H1 (cell line): ENCODE data around the gene ENDOU. TPM values are rescaled to one million over a fixed set of nuclear protein-coding genes. Genes with fewer than 3 reads are reported as not detected.
A peak's percentile ranks its signal among the peaks of the same experiment; 100 is the strongest.

Experiments used
- CTCF ChIA-PET: fragments of 300-600 bp; sonication (Branson Sonifier 250); formaldehyde crosslinking; loops from one replicate; lab custom pipeline; 2021; ENCODE audit not compliant: partially characterized antibody; lab: Charles Lee
- POLR2A ChIA-PET: fragments of 300-600 bp; sonication (Branson Sonifier 250); formaldehyde crosslinking; loops from one replicate; lab custom pipeline; 2021; ENCODE audit warnings: inconsistent platforms; ENCODE audit not compliant: partially characterized antibody; lab: Charles Lee
- DNase-seq, 2 experiments: peaks; one replicate each; pipeline versions ENCODE4 v3.0.0 to v3.0.0-alpha.2; 2010 to 2022; ENCODE audit warnings: low spot score in 2 of 2, low read depth in 1 of 2, mixed read lengths in 1 of 2
- FAIRE-seq: peaks from 2 replicates; lab custom pipeline; 2011; peaks lifted over from hg19 to GRCh38; lab: Jason Lieb, UNC
- H2AFZ ChIP-seq: 2 replicates; pipeline ENCODE4 v1.8.1; 2012; ENCODE audit warnings: low read length, inconsistent platforms
- H2AK5ac ChIP-seq: 2 replicates; pipeline ENCODE4 v1.6.1; 2013; ENCODE audit warnings: low read depth, low read length
- H2BK120ac ChIP-seq: replicated peaks from 2 replicates; pipeline ENCODE3; 2013; ENCODE audit warnings: low read depth, low read length, inconsistent platforms
- H2BK12ac ChIP-seq: 2 replicates; pipeline ENCODE4 v1.6.1; 2013; ENCODE audit warnings: low read depth, low read length
- H2BK15ac ChIP-seq: 2 replicates; pipeline ENCODE4 v1.6.1; 2013; ENCODE audit warnings: low read length
- H2BK20ac ChIP-seq: 2 replicates; pipeline ENCODE4 v1.6.1; 2013; ENCODE audit warnings: low read length
- H2BK5ac ChIP-seq: 2 replicates; pipeline ENCODE4 v1.6.1; 2013; ENCODE audit warnings: low read depth, low read length
- H3K14ac ChIP-seq: 2 replicates; pipeline ENCODE4 v1.6.1; 2013; ENCODE audit warnings: inconsistent platforms; ENCODE audit not compliant: insufficient read length
- H3K18ac ChIP-seq: 2 replicates; pipeline ENCODE4 v1.6.1; 2013; ENCODE audit warnings: low read length; ENCODE audit errors: extremely low read depth
- H3K23ac ChIP-seq: 2 replicates; pipeline ENCODE4 v1.6.1; 2013; ENCODE audit warnings: inconsistent platforms; ENCODE audit not compliant: insufficient read length
- H3K23me2 ChIP-seq: 2 replicates; pipeline ENCODE4 v1.6.1; 2013; ENCODE audit warnings: low read depth, low read length
- H3K27ac ChIP-seq: 2 replicates; pipeline ENCODE4 v1.6.1; 2011; ENCODE audit warnings: low read depth, low read length, inconsistent platforms
- H3K27me3 ChIP-seq, 4 experiments: replicated peaks in 1 of 4; 1 replicate in 1 of 4; 2 replicates in 3 of 4; pipeline versions ENCODE4 v1.6.1 to v1.8.1; 2011 to 2013; ENCODE audit warnings: low read length in 3 of 4, mild to moderate bottlenecking in 3 of 4, inconsistent platforms in 2 of 4, mixed read lengths in 2 of 4, moderate library complexity in 1 of 4; ENCODE audit not compliant: control insufficient read depth in 3 of 4, insufficient read depth in 3 of 4; ENCODE audit errors: extremely low read depth in 1 of 4
- H3K36me3 ChIP-seq, 4 experiments: 2 replicates each; pipeline versions ENCODE4 v1.6.1 to v1.8.1; 2011 to 2013; ENCODE audit warnings: mild to moderate bottlenecking in 4 of 4, low read length in 3 of 4, moderate library complexity in 2 of 4, control low read depth in 1 of 4, inconsistent platforms in 1 of 4; ENCODE audit not compliant: insufficient read depth in 4 of 4, control insufficient read depth in 2 of 4
- H3K4ac ChIP-seq: replicated peaks from 2 replicates; pipeline ENCODE3; 2013; ENCODE audit warnings: low read length, low read depth, mixed read lengths, inconsistent platforms; ENCODE audit not compliant: insufficient read length
- H3K4me1 ChIP-seq, 4 experiments: replicated peaks in 1 of 4; 1 replicate in 1 of 4; 2 replicates in 3 of 4; pipeline versions ENCODE4 v1.6.1 to v1.8.1; 2011 to 2013; ENCODE audit warnings: low read length in 3 of 4, inconsistent platforms in 2 of 4, mixed read lengths in 1 of 4; ENCODE audit not compliant: insufficient read depth in 4 of 4, control insufficient read depth in 3 of 4
- H3K4me2 ChIP-seq, 2 experiments: 2 replicates each; pipeline versions ENCODE4 v1.6.1 to v1.8.1; 2011 to 2013; ENCODE audit warnings: low read depth in 2 of 2, low read length in 2 of 2, control low read depth in 1 of 2, inconsistent platforms in 1 of 2, mild to moderate bottlenecking in 1 of 2; ENCODE audit not compliant: insufficient read depth in 1 of 2
- H3K4me3 ChIP-seq, 4 experiments: fragments of 200-600, 300-600 bp in 1 of 4; sonication (generic), shearing (Covaris generic), sonication (Bioruptor Twin) in 1 of 4; 2 replicates each; pipeline versions ENCODE4 v1.5.1 to v1.8.1; 2011 to 2016; ENCODE audit warnings: low read length in 4 of 4, low read depth in 3 of 4, control low read depth in 2 of 4, inconsistent platforms in 2 of 4, mild to moderate bottlenecking in 2 of 4, mixed read lengths in 1 of 4, moderate library complexity in 1 of 4; ENCODE audit not compliant: insufficient read depth in 2 of 4; ENCODE audit errors: extremely low read depth in 1 of 4
- H3K56ac ChIP-seq: replicated peaks from 2 replicates; pipeline ENCODE3; 2013; ENCODE audit warnings: low read depth, mild to moderate bottlenecking, mixed read lengths, low read length, inconsistent platforms; ENCODE audit not compliant: insufficient read length
- H3K79me1 ChIP-seq: 2 replicates; pipeline ENCODE4 v1.6.1; 2013; ENCODE audit warnings: low read depth, low read length, control low read depth
- H3K79me2 ChIP-seq, 2 experiments: 2 replicates each; pipeline versions ENCODE4 v1.6.1 to v1.8.1; 2012 to 2013; ENCODE audit warnings: low read length in 2 of 2, mild to moderate bottlenecking in 2 of 2, inconsistent platforms in 1 of 2; ENCODE audit not compliant: insufficient read depth in 2 of 2, control insufficient read depth in 1 of 2
- H3K9ac ChIP-seq, 4 experiments: replicated peaks in 1 of 4; 1 replicate in 1 of 4; 2 replicates in 3 of 4; pipeline versions ENCODE4 v1.6.1 to v1.8.1; 2011 to 2013; ENCODE audit warnings: low read depth in 3 of 4, low read length in 3 of 4, control low read depth in 2 of 4, mild to moderate bottlenecking in 2 of 4, moderate library complexity in 2 of 4, inconsistent platforms in 1 of 4; ENCODE audit errors: extremely low read depth in 1 of 4
- H3K9me3 ChIP-seq, 2 experiments: 2 replicates each; pipeline versions ENCODE4 v1.6.1 to v1.8.1; 2012 to 2013; ENCODE audit warnings: mild to moderate bottlenecking in 2 of 2, moderate library complexity in 2 of 2, control low read depth in 1 of 2, inconsistent platforms in 1 of 2, low read depth in 1 of 2, low read length in 1 of 2, mixed read lengths in 1 of 2; ENCODE audit not compliant: insufficient read depth in 2 of 2
- H4K20me1 ChIP-seq, 2 experiments: replicated peaks in 1 of 2; 2 replicates each; pipeline versions ENCODE3 to v1.8.1; 2011 to 2013; ENCODE audit warnings: inconsistent platforms in 2 of 2, low read length in 2 of 2, mild to moderate bottlenecking in 1 of 2; ENCODE audit not compliant: insufficient read depth in 2 of 2, control insufficient read depth in 1 of 2
- H4K5ac ChIP-seq: 2 replicates; pipeline ENCODE4 v1.6.1; 2013; ENCODE audit warnings: low read length, low read depth, mixed read lengths, inconsistent platforms; ENCODE audit not compliant: insufficient read length
- H4K8ac ChIP-seq: 2 replicates; pipeline ENCODE4 v1.8.0; 2013; ENCODE audit warnings: mild to moderate bottlenecking, moderate library complexity, low read length, inconsistent platforms; ENCODE audit not compliant: insufficient read depth; ENCODE audit errors: extremely low read depth
- H4K91ac ChIP-seq: replicated peaks from 2 replicates; pipeline ENCODE3; 2013; ENCODE audit warnings: low read length, mixed read lengths, inconsistent platforms; ENCODE audit not compliant: insufficient read length
- BRCA1 ChIP-seq: IDR thresholded peaks from 2 replicates; pipeline ENCODE4 v1.6.1; 2012; ENCODE audit warnings: low read depth, low read length, improper control_type of control experiment
- CHD1 ChIP-seq: IDR thresholded peaks from 2 replicates; pipeline ENCODE4 v1.6.1; 2012; ENCODE audit warnings: low read depth, low read length, improper control_type of control experiment
- GABPA ChIP-seq: IDR thresholded peaks from 2 replicates; pipeline ENCODE4 v1.6.1; 2011; ENCODE audit warnings: mild to moderate bottlenecking, low read length, moderate library complexity, borderline replicate concordance; ENCODE audit not compliant: insufficient read depth
- GTF2F1 ChIP-seq: IDR thresholded peaks from 2 replicates; pipeline ENCODE4 v1.6.1; 2012; ENCODE audit warnings: low read depth, low read length, improper control_type of control experiment, borderline replicate concordance
- HDAC2 ChIP-seq, 2 experiments: fragments of 300-600 bp in 1 of 2; sonication (generic) in 1 of 2; IDR thresholded peaks; 2 replicates each; pipeline ENCODE4 v1.6.1; 2011 to 2012; ENCODE audit warnings: low read depth in 2 of 2, low read length in 2 of 2, mild to moderate bottlenecking in 2 of 2, moderate library complexity in 2 of 2, borderline replicate concordance in 1 of 2, inconsistent platforms in 1 of 2
- JUN ChIP-seq: IDR thresholded peaks from 2 replicates; pipeline ENCODE4 v1.6.1; 2011; ENCODE audit warnings: low read depth, mild to moderate bottlenecking, improper control_type of control experiment, low read length
- KDM1A ChIP-seq: fragments of 200-600, 300-600 bp; sonication (generic); IDR thresholded peaks from 2 replicates; pipeline ENCODE4 v1.7.1; 2016; ENCODE audit warnings: mild to moderate bottlenecking, low read length, borderline replicate concordance
- KDM4A ChIP-seq: IDR thresholded peaks from one replicate; pipeline ENCODE4 v1.7.1; 2012; ENCODE audit warnings: low read depth, mild to moderate bottlenecking, moderate library complexity, low read length, inconsistent platforms; ENCODE audit not compliant: severe bottlenecking
- NANOG ChIP-seq: IDR thresholded peaks from 2 replicates; pipeline ENCODE4 v1.6.1; 2011; ENCODE audit warnings: low read length, low read depth, mild to moderate bottlenecking, inconsistent platforms; ENCODE audit not compliant: insufficient read depth, poor library complexity, severe bottlenecking
- RNF2 ChIP-seq: fragments of 200-900, 300-1000 bp; sonication (generic); IDR thresholded peaks from 2 replicates; pipeline ENCODE4 v1.7.1; 2016; ENCODE audit warnings: borderline replicate concordance, low read depth, mild to moderate bottlenecking, antibody characterized with exemption, low read length; ENCODE audit not compliant: poor library complexity, severe bottlenecking; ENCODE audit errors: missing control alignments
- SIX5 ChIP-seq: IDR thresholded peaks from 2 replicates; pipeline ENCODE4 v1.6.1; 2011; ENCODE audit warnings: mild to moderate bottlenecking, low read depth, low read length
- SRF ChIP-seq: IDR thresholded peaks from 2 replicates; pipeline ENCODE4 v1.6.1; 2011; ENCODE audit warnings: mild to moderate bottlenecking, low read depth, low read length, moderate library complexity
- TEAD4 ChIP-seq: IDR thresholded peaks from 2 replicates; pipeline ENCODE4 v1.6.1; 2012; ENCODE audit warnings: low read depth, low read length, inconsistent platforms, mixed read lengths
- YY1 ChIP-seq: IDR thresholded peaks from 2 replicates; pipeline ENCODE4 v1.6.1; 2011; ENCODE audit warnings: low read depth, mild to moderate bottlenecking, low read length
- WGBS, 2 experiments: shearing (Covaris generic) in 1 of 2; methylation state at CpG; one replicate each; pipeline versions ENCODE4 v1.1.6 to v1.1.7; 2013 to 2015; ENCODE audit warnings: low lambda C conversion rate in 2 of 2, mixed read lengths in 2 of 2, inconsistent platforms in 1 of 2, low coverage in 1 of 2, missing lambda C conversion rate in 1 of 2; ENCODE audit not compliant: insufficient replicate concordance in 2 of 2, insufficient coverage in 1 of 2, insufficient read length in 1 of 2; ENCODE audit errors: extremely low coverage in 1 of 2, missing lambda C conversion rate in 1 of 2; 5-methylcytosine and 5-hydroxymethylcytosine counted together
- polyA plus RNA-seq, 7 experiments: library from polyadenylated mRNA; depleted of rRNA in 3 of 7; stranded (reverse) in 5 of 7; unstranded in 2 of 7; fragments of >200 nt in 5 of 7; fragments of 200-250 nt in 2 of 7; gene quantifications; 1 replicate in 5 of 7; 2 replicates in 1 of 7; 4 replicates in 1 of 7; pipeline versions ENCODE4 v1.2.1 to v1.2.3, GENCODE V29; 2011 to 2013; ENCODE audit warnings: missing spikeins in 2 of 7, mixed read lengths in 2 of 7
- total RNA-seq: library from RNA; stranded (reverse); fragmentation: NEBNext Ultra II Directional; extraction: Animal tissue kit (Norgen Biotek cat#: 25700); gene quantifications from 2 replicates; pipeline ENCODE4 v1.2.1, GENCODE V29; 2021

The ENDOU gene
- total and polyA plus RNA-seq, 2 of the 8 experiments (the other 6 are each of a cell fraction or from before 2014, with no cell fraction given), result not detected

DNA sequence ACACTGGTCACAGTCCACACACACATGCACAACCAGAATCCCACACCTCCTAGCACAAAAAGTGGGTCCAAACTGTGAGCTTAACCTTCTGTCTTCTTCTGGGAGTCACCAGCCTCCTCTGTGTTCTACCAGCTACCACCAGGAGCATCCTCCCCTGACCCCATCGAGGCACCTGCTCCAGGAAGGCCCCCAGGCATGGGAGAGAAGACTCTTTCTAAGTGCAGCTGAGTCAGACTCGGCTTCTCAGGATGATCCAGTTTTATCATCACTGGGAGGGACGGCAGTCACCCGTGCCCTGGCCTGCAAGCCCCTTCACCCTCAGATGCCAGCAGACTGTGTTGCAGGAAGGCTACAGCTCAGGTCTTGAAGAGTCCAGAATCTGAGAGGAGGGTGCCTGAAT is 7.9 kb upstream of the ENDOU start:
- Histone ChIP-seq H3K4me2 (no peak overlapping the region), H3K27ac (no peak overlapping the region), H3K4ac (no peak overlapping the region), H4K8ac (no peak overlapping the region), H4K91ac (no peak overlapping the region), H3K56ac (no peak overlapping the region), H2AFZ (no peak overlapping the region), H3K4me3 (no peak overlapping the region), H2BK20ac (no peak overlapping the region), H3K79me1 (no peaks in the 10 kb centered on the region), H3K18ac (no peak overlapping the region), H3K9ac (no peak overlapping the region), H3K9me3 (no peaks in the 10 kb centered on the region), H2BK120ac (no peak overlapping the region), H2AK5ac (peak overlapping the region; percentile 56; the same call in 1 of the 2 replicates), H3K4me1 (peaks cover 3 to 19% (median 11%) of the 10 kb centered on the region in 4 experiments), H2BK15ac (no peak overlapping the region), H3K23ac (no peak overlapping the region), H4K5ac (no peak overlapping the region), H3K27me3 (peaks cover 0 to 2% (median 0%) of the 10 kb centered on the region in 4 experiments; a peak in 1 of 7 replicates), H3K23me2 (no peaks in the 10 kb centered on the region), H4K20me1 (no peaks in the 10 kb centered on the region), H3K36me3 (no peaks in the 10 kb centered on the region), H3K79me2 (no peaks in the 10 kb centered on the region), H3K14ac (no peak overlapping the region), H2BK5ac (no peak overlapping the region), H2BK12ac (no peak overlapping the region)
- CTCF ChIA-PET, result interaction anchor here (1.1 to 64.6 kb wide), 7 partner anchors 11 to 122 kb away, joined by 3 to 2442 read pairs (median 14); partner anchors contain the start of genes RAPGEF3 and SLC48A1
- 97% methylated on average over 4 of the region's 4 CpGs; no CpG with 5 or more reads in 1 of the 2 experiments for WGBS, 2 experiments
- POLR2A ChIA-PET, result interaction anchor here (0.8 to 1.8 kb wide), 10 partner anchors 9 to 172 kb away, joined by 3 to 7 read pairs (median 4); partner anchors contain the start of genes RPAP3, SLC48A1 and VDR
- DNase-seq (no peak), FAIRE-seq (no peak)
- TF ChIP-seq KDM1A (no peak), SIX5 (no peak), GTF2F1 (no peak), JUN (no peak), CHD1 (no peak), NANOG (no peak), RNF2 (no peak), YY1 (no peak), BRCA1 (no peak), KDM4A (no peak), TEAD4 (no peak), SRF (no peak), GABPA (no peak), HDAC2 (IDR thresholded peaks at IDR 0.05; ENCODE audit: borderline replicate concordance in 1 of 2, low read depth in 2 of 2, low read length in 2 of 2) (no peak)
